Omental fat pad (tissue), 4 donors: ENCODE data around the gene FGD2. TPM values are rescaled to one million over a fixed set of nuclear protein-coding genes. Genes with fewer than 3 reads are reported as not detected.

Experiments used
- ATAC-seq: fragments of 150-250 bp; one replicate; pipeline ENCODE4 v1.9.1; 2016; ENCODE audit warnings: mild to moderate bottlenecking, moderate library complexity; ENCODE audit not compliant: low FRiP score
- DNase-seq: peaks from one replicate; pipeline ENCODE4 v3.0.0-alpha.2; 2019; ENCODE audit warnings: low spot score
- total RNA-seq, 4 donors: library from RNA; depleted of rRNA; stranded (reverse); fragments of >200 nt; gene quantifications; one replicate each; pipeline ENCODE4 v1.1.0, GENCODE V29; 2016
- TF ChIP-seq, protein P1 (sequence below), 3 donors: fragments of 450-650 bp; IDR thresholded peaks; one replicate each; pipeline ENCODE4 v1.5.1; 2016 to 2017; ENCODE audit warnings: antibody characterized with exemption in 3 of 3, mild to moderate bottlenecking in 3 of 3, moderate library complexity in 2 of 3

Gene FGD2
- total RNA-seq, 4 donors from 2014 or later = 20.0 to 83.6 (median 63.0) TPM

DNA sequence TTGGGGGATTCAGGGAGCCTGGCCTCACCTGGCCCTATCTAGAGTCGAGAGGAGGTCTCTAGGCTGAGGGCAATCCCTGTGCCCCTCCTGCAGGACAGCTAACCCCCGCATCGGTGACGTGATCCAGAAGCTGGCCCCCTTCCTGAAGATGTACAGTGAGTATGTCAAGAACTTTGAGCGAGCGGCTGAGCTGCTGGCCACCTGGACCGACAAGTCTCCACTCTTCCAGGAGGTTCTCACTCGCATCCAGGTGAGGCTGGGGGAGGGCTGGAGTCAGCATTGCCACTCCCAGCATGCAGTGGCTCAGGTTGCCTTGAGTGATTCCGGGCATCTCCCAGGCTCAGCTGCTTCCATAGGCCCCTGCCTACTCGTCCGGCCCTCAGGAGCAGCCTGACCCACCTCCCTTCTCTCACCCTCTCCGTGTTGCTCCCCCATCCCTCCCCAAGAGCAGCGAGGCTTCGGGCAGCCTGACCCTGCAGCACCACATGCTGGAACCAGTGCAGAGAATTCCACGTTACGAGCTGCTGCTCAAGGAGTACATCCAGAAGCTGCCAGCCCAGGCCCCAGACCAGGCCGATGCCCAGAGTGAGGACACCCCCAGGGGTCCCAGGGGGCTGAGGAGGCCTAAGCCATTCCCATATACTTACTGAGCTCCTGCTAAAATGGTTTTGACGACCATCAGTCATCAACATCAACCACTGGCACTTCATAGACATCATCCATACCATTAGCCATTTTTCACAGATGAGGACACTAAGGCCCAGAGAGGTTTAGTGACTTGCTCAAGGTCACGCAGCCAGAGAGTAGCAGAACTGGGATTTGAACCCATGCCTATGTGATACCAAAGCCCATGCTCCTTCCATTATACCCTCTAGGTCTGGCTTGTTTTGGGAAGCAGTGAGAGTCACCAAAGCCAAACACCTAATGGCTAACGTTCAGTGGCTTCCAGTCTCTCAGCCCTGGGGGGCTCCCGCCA is 8.3 kb downstream of the FGD2 start:
- no peak for ATAC-seq
- TF ChIP-seq, protein P1, sequence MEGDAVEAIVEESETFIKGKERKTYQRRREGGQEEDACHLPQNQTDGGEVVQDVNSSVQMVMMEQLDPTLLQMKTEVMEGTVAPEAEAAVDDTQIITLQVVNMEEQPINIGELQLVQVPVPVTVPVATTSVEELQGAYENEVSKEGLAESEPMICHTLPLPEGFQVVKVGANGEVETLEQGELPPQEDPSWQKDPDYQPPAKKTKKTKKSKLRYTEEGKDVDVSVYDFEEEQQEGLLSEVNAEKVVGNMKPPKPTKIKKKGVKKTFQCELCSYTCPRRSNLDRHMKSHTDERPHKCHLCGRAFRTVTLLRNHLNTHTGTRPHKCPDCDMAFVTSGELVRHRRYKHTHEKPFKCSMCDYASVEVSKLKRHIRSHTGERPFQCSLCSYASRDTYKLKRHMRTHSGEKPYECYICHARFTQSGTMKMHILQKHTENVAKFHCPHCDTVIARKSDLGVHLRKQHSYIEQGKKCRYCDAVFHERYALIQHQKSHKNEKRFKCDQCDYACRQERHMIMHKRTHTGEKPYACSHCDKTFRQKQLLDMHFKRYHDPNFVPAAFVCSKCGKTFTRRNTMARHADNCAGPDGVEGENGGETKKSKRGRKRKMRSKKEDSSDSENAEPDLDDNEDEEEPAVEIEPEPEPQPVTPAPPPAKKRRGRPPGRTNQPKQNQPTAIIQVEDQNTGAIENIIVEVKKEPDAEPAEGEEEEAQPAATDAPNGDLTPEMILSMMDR (IDR thresholded peaks at IDR 0.05) = no peak
- DNase-seq = no peak

DNA sequence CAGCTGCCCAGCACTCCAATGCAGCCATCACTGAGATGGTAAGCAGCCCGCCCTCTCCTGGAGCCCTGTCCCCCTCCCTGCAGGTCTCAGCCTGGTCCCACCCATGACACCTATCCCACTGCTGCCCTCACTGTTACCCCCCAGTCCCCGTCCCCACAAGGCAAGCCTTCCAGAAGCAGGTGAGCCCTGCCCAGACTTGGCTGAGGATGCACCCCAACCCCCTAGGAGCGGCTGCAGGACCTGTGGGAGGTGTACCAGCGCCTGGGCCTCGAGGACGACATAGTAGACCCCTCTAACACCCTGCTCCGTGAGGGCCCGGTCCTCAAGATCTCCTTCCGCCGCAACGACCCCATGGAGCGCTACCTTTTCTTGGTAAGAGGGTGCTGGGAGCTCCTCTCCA is 9.2 kb downstream of the FGD2 start:
- ATAC-seq = no peak
- DNase-seq = no peak
- TF ChIP-seq, protein P1 (IDR thresholded peaks at IDR 0.05) = no peak

DNA sequence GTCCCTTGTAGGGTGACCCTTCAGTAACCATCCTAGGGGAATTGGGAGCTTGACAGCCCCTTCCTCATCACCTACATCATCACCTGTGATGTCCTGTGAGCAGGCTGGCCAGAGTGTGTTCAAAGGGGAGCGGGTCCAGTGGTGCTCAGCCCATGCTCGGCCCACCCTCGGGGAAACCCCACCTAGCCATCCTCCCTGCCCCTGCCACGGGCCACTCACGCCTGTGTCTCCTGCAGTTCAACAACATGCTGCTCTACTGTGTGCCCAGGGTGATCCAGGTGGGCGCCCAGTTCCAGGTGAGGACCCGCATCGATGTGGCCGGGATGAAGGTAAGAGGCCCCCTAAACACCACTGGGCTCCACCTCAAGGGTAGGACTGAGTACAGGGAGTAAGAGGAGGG is 10.1 kb downstream of the FGD2 start:
- ATAC-seq (no peak), DNase-seq (no peak)
- TF ChIP-seq, protein P1 (IDR thresholded peaks at IDR 0.05) = no peak

DNA sequence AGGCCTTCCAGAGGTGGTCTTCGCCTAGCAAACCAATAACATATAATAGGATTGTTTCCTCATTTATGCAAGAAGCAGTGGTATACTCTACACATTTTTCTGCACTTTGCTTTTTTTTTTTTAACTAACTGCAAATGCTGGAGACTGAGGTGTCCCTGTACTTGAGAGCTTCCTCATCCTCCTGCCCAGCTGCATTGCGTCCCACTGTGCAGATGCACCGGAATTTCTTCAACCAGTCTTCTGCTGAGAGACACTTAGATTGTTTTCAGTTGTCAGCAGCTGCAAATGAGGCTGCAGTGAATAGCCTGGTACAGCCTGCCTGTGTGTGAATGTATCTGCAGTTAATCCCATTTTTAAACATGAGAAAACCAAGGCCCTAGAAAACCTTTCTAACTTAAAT is 11.5 kb downstream of the FGD2 start:
- TF ChIP-seq, protein P1 (IDR thresholded peaks at IDR 0.05) = no peak
- ATAC-seq (no peak), DNase-seq (no peak)

DNA sequence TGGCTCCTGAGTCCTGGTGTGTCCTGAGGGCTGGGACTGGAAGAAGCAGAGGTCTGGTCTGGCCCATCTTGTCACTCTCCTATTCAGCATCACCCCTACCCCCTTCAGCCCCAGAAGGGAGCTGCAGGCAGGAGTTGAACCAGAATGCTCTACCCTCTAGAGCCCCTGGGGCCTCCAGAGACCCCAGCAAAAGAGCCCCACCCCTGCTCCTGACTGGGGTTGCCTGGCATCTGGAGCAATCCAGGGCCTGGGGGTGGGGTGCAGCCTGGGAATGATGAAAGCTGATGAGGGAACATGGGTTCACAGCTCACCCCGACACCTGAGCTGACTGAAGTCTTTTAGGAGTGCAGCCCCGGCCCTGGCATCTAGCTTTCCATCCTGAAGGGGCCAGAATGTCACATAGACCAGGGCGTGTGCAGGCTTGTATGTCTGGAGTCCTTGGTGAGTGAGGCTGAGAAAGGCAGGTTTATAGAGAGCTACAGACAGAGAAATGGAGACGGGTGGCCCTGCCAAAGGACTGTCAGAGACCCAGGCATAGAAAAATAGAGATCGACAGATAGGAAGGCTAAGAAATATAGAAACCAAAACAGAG is 12.2 kb downstream of the FGD2 start:
- no peak for DNase-seq
- TF ChIP-seq, protein P1 (IDR thresholded peaks at IDR 0.05) = no peak
- peak; percentile 5 for ATAC-seq

DNA sequence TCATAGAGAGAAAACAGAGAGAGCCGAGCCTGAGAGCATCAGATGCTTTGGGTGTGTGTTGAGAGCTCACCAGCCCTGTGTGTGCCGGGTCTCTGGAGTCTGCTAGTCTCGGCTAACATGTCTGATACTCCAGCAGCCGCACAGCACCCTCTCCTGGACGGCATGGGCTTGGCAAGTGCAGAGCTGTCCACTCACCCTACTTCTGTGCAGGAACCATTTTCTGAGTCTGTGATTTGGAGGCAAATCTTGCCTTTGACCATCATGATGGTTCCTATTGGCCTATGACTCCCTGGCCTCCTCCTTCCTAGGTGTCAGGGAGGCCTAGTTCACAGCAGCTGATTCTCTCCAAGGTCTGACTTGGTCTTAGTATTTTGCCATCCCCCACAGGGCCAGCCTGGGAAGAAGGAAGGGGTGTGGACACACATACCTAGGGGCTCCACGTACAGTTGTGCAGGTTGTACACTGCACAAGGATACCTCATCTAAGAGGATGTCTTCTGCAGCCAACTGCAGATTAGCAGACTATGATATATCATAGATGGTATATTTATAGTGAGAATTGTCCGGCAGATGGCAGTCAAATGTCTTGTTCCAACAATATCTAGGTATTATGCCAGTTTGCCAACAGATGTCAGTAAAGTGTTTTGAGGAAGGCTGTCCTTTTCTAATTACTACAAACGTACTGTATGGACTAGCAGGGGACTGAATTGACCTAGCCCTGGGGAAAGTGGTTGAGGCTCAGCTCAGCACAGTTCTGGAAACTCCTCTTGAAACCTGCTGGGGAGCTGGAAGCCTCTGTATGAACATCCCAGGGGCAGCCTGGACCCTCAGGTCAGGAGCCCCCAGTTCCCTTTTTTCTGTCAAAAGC is 13.0 kb downstream of the FGD2 start:
- TF ChIP-seq, protein P1 (IDR thresholded peaks at IDR 0.05) = peak in 1 of 3 donors; percentile 7
- DNase-seq (peak; percentile 85), ATAC-seq (peak; percentile 93)
